Measurements from ENCODE around the gene SETD2.

The SETD2 gene

DNA sequence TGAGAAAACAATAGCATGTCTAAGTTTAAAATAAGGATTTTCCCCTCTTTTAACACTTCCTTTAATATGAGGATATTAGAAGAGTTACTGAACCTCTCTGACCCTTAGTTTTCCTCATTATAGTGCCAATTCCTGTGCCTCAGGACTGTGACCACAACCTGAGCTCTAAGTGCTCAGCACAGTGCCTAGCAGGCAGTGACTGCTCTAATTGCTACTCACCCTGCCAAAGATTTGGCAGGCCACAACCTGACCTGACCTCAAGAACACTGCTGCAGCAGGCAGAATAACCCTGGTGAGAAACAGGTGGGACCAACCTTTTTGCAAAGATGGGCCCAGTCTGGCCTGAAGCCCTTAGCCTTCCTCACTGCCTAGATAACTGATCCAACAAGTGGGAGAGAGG lies 148.8 kb downstream of the SETD2 start:
- no peak overlapping the region for H3K4me3 ChIP-seq (ENCODE audit: low read length)
- TF ChIP-seq, protein P1, sequence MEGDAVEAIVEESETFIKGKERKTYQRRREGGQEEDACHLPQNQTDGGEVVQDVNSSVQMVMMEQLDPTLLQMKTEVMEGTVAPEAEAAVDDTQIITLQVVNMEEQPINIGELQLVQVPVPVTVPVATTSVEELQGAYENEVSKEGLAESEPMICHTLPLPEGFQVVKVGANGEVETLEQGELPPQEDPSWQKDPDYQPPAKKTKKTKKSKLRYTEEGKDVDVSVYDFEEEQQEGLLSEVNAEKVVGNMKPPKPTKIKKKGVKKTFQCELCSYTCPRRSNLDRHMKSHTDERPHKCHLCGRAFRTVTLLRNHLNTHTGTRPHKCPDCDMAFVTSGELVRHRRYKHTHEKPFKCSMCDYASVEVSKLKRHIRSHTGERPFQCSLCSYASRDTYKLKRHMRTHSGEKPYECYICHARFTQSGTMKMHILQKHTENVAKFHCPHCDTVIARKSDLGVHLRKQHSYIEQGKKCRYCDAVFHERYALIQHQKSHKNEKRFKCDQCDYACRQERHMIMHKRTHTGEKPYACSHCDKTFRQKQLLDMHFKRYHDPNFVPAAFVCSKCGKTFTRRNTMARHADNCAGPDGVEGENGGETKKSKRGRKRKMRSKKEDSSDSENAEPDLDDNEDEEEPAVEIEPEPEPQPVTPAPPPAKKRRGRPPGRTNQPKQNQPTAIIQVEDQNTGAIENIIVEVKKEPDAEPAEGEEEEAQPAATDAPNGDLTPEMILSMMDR (IDR thresholded peaks at IDR 0.05; ENCODE audit: insufficient read depth, low read depth, low read length, missing control alignments): no peak

DNA sequence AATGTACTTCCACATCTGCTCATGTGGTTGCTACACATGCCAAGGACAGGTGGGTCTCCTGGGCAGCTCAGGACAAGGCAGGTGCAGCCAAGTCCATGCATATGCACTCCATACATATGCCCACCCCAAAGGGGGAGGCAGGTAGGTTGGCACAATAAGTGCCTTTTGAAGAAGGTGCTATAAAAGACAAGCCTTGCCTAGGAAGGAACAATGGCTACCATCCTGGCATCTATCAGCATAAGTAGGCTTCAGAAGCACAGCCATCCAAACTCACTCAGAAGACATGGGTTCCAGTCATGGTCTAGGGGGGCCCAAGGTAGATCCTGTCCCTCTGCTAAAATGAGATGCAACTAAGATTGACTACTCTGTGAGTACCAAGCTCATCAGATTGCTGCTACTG lies 149.9 kb downstream of the SETD2 start:
- no peak for DNase-seq (ENCODE audit: low read depth)
- H3K4me3 ChIP-seq (ENCODE audit: low read length): no peak overlapping the region
- TF ChIP-seq, protein P1 (IDR thresholded peaks at IDR 0.05; ENCODE audit: insufficient read depth, low read depth, low read length, missing control alignments): no peak

More for the DNA sequence above, 148.8 kb downstream of the SETD2 start:
- DNase-seq (ENCODE audit: low read depth): no peak

DNA sequence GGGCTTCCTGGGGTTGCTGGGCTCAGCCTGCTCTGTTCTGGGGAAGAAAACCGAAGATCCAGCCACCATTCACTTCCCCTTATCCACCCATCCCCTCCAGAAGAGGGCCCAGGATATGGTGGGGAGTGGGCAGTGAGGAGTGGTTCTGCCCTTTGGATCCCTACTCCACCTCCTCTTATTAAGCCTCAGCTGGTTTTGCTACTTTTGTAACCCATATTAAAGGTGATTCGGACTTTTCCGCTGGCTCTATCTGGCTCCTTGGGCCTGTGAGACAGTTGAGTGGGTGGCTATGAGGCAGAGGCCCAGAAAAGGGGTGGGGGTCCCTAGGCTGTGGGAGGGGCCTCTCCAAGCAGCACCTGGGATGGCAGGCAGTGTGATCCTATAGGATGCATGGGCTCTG lies 150.7 kb downstream of the SETD2 start:
- TF ChIP-seq, protein P1 (IDR thresholded peaks at IDR 0.05; ENCODE audit: insufficient read depth, low read depth, low read length, missing control alignments): no peak
- H3K4me3 ChIP-seq (ENCODE audit: low read length): no peak overlapping the region
- no peak for DNase-seq (ENCODE audit: low read depth)

DNA sequence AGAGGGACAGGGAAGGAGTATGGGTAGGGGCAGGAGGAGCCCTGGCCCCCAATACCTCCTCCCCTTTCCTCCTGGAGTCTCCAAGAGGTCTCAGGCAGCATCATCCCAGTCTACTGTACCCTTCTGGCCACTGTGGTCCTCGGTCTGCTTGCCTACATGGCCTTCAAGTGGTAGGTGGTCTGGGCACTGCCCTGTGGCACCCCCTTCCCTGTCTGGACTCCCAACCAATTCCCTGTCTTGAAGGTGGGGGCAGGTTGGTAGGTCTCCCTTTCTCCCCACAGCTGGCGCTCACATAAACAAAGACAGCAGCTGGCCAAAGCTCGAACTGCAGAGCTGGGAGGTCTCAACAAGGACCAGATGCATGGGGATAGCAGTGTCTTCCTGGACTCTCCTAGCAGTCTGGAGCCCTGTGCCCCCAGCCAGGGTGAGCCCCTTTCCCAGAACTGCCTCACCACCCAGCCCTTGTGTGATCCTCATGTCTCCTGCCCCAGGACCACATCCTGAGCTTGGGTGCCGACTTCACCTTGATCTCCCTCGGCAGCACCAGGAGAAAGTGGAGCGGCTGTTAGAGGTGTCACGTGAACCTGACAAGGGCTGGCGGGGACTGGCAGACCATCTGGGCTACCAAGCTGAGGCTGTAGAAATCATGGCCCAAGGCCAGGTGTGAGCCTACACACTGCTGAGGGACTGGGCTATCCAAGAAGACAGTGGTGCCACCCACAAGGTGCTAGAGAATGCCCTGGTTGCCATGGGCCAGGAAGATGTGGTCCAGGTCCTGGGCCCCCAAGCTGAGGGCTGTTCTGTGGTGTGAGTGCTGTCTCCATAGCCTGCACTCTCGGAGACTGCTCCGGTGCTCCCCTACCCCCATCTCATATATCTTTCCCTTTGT lies 151.3 kb downstream of the SETD2 start:
- no peak for DNase-seq (ENCODE audit: low read depth)
- H3K4me3 ChIP-seq (ENCODE audit: low read length): no peak overlapping the region
- TF ChIP-seq, protein P1 (IDR thresholded peaks at IDR 0.05; ENCODE audit: insufficient read depth, low read depth, low read length, missing control alignments): no peak

DNA sequence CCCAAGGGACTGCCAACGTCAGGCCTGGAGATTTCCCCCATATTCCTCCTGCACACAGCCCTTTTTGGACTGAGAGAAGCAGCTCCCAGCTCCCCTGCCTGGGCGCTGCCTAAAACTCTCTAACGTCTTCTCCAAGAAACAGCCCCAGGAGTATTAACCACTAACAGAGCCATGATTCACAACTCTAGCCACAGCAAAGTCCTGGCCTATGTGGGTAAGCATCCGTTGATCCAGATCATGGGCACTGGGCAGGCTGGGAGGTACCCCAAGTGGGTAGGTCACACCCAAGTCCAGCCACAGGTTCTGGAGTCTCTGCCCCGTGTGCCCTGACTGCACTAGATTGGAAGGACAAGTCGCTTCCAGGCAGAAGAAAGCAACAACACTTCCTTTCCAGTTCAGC lies 152.5 kb downstream of the SETD2 start:
- TF ChIP-seq, protein P1 (IDR thresholded peaks at IDR 0.05; ENCODE audit: insufficient read depth, low read depth, low read length, missing control alignments): no peak
- no peak for DNase-seq (ENCODE audit: low read depth)
- H3K4me3 ChIP-seq (ENCODE audit: low read length): no peak overlapping the region

DNA sequence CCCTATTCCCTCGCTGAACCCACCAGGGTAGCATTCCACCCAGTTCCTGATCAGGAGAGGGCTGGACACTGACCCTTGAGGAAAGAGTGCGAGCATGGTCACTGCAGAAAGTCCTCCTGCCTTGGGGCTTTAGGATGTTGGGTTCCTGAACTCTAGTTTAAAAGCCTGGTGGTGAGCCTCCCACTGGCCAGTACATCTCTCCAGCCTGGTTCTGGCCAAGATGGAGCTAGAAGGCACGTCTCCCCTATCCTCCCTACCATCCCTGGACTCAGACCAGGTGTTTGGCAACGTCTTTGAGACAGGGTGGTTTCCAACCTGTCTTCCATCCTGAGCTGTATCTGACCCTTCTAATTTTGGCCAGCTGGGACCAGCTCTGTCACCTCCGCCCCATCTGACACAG lies 153.0 kb downstream of the SETD2 start:
- DNase-seq (ENCODE audit: low read depth): no peak
- H3K4me3 ChIP-seq (ENCODE audit: low read length): no peak overlapping the region
- TF ChIP-seq, protein P1 (IDR thresholded peaks at IDR 0.05; ENCODE audit: insufficient read depth, low read depth, low read length, missing control alignments): no peak
